ENCODE measurements around the gene C1QTNF5. TPM values are rescaled to one million over a fixed set of nuclear protein-coding genes. Genes with fewer than 3 reads are reported as not detected.
A peak's percentile ranks its signal among the peaks of the same experiment; 100 is the strongest.

Gene C1QTNF5
- total RNA-seq, 2 experiments from 2014 or later, result not detected

- ChIA-PET POLR2A (interaction anchor here (0.7 to 2.0 kb wide), 5 partner anchors 9 to 16 kb away, joined by 3 to 9 read pairs (median 4); no protein-coding TSS in a partner anchor), CTCF (interaction anchor here (0.7 to 7.2 kb wide), 4 partner anchors 10 to 28 kb away, joined by 3 to 77 read pairs (median 10); no protein-coding TSS in a partner anchor)
- no peaks in the 10 kb centered on the region for H3K27me3 Mint-ChIP-seq
- intact Hi-C loops (cut with micrococcal nuclease), result no loop called here
- H3K4me3 Mint-ChIP-seq, result no peak overlapping the region
- TF ChIP-seq, protein P1, sequence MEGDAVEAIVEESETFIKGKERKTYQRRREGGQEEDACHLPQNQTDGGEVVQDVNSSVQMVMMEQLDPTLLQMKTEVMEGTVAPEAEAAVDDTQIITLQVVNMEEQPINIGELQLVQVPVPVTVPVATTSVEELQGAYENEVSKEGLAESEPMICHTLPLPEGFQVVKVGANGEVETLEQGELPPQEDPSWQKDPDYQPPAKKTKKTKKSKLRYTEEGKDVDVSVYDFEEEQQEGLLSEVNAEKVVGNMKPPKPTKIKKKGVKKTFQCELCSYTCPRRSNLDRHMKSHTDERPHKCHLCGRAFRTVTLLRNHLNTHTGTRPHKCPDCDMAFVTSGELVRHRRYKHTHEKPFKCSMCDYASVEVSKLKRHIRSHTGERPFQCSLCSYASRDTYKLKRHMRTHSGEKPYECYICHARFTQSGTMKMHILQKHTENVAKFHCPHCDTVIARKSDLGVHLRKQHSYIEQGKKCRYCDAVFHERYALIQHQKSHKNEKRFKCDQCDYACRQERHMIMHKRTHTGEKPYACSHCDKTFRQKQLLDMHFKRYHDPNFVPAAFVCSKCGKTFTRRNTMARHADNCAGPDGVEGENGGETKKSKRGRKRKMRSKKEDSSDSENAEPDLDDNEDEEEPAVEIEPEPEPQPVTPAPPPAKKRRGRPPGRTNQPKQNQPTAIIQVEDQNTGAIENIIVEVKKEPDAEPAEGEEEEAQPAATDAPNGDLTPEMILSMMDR (IDR thresholded peaks at IDR 0.05), result no peak
- ATAC-seq (no peak), DNase-seq (no peak)
- H3K4me1 Mint-ChIP-seq (ENCODE audit: low read depth), result peaks cover 23% of the 10 kb centered on the region
- H3K27ac Mint-ChIP-seq, result no peak overlapping the region
- no peaks in the 10 kb centered on the region for H3K9me3 Mint-ChIP-seq
- peaks cover 6% of the 10 kb centered on the region for H3K36me3 Mint-ChIP-seq (ENCODE audit: low read depth)
Measured at GRCh38 chr11:119309411-119309810, 31.3 kb downstream of the C1QTNF5 start.

- TF ChIP-seq, protein P1 (IDR thresholded peaks at IDR 0.05), result no peak
- DNase-seq (no peak), ATAC-seq (no peak)
- H3K36me3 Mint-ChIP-seq (ENCODE audit: low read depth), result peaks cover 18% of the 10 kb centered on the region
- ChIA-PET POLR2A (interaction anchor here (0.9 to 2.6 kb wide), 6 partner anchors 9 to 110 kb away, joined by 3 to 11 read pairs (median 4); partner anchors contain the start of gene CBL), CTCF (interaction anchor here (0.7 to 7.2 kb wide), 6 partner anchors 11 to 102 kb away, joined by 3 to 77 read pairs (median 8); partner anchors contain the start of gene CBL)
- no peaks in the 10 kb centered on the region for H3K27me3 Mint-ChIP-seq
- intact Hi-C loops (cut with micrococcal nuclease), result no loop called here
- no peak overlapping the region for H3K4me3 Mint-ChIP-seq
- H3K27ac Mint-ChIP-seq, result no peak overlapping the region
- H3K4me1 Mint-ChIP-seq (ENCODE audit: low read depth), result peaks cover 25% of the 10 kb centered on the region
- no peaks in the 10 kb centered on the region for H3K9me3 Mint-ChIP-seq
Measured at GRCh38 chr11:119307974-119308373, 32.7 kb downstream of the C1QTNF5 start.

DNA sequence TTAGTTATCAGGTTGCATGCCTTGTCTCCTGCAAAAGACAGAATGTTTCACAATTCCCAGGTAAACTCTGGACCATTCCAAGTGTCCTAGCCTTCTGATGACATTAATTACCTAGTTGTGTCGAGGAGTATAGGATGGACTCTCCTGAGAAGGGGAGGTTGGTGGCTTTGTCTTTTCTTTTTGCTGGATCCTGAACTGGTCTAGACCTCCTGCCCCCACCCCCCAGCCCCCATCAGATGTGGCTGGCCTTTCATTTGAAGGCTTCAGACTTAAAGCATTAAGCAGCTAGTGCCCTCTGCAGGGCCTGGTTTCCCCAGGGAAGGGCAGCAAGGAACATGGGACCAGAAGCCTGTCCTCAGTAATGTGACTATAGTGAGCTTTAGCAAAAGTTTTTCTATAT, 33.5 kb downstream of the C1QTNF5 start:
- DNase-seq (no peak), ATAC-seq (no peak)
- intact Hi-C loops (cut with micrococcal nuclease), result no loop called here
- H3K27ac Mint-ChIP-seq, result peak overlapping the region; percentile 91
- peaks cover 22% of the 10 kb centered on the region for H3K36me3 Mint-ChIP-seq (ENCODE audit: low read depth)
- no peaks in the 10 kb centered on the region for H3K9me3 Mint-ChIP-seq
- peaks cover 25% of the 10 kb centered on the region for H3K4me1 Mint-ChIP-seq (ENCODE audit: low read depth)
- no peak overlapping the region for H3K4me3 Mint-ChIP-seq
- TF ChIP-seq, protein P1 (IDR thresholded peaks at IDR 0.05), result no peak
- H3K27me3 Mint-ChIP-seq, result no peaks in the 10 kb centered on the region
- ChIA-PET POLR2A (interaction anchor here (0.6 to 2.6 kb wide), 9 partner anchors 8 to 212 kb away, joined by 3 to 11 read pairs (median 4); partner anchors contain the start of genes CBL and MCAM), CTCF (interaction anchor here (1.0 to 7.2 kb wide), 9 partner anchors 8 to 101 kb away, joined by 3 to 77 read pairs (median 4); partner anchors contain the start of genes CBL and MCAM)

- Mint-ChIP-seq H3K9me3 (no peaks in the 10 kb centered on the region), H3K4me1 (ENCODE audit: low read depth) (peaks cover 25% of the 10 kb centered on the region), H3K4me3 (peak overlapping the region; percentile 40), H3K27ac (peak overlapping the region; percentile 91), H3K36me3 (ENCODE audit: low read depth) (peaks cover 28% of the 10 kb centered on the region), H3K27me3 (no peaks in the 10 kb centered on the region)
- ChIA-PET POLR2A (interaction anchor here (0.6 to 2.6 kb wide), 7 partner anchors 9 to 211 kb away, joined by 3 to 11 read pairs (median 5); partner anchors contain the start of genes MCAM and NLRX1), CTCF (interaction anchor here (0.7 to 7.2 kb wide), 9 partner anchors 9 to 100 kb away, joined by 3 to 77 read pairs (median 4); partner anchors contain the start of genes CBL and MCAM)
- ATAC-seq (peak; percentile 91), DNase-seq (peak; percentile 62)
- intact Hi-C loops (cut with micrococcal nuclease), result no loop called here
- TF ChIP-seq, protein P1 (IDR thresholded peaks at IDR 0.05), result no peak
Measured at GRCh38 chr11:119306373-119306890, 34.3 kb downstream of the C1QTNF5 start.

Data from activated CD8-positive, alpha-beta T cell treated with anti-CD3 and anti-CD28 coated beads for 36 hours (primary cell).